Trophoblast cell (in vitro differentiated cells and primary cell): Measurements from ENCODE around the gene OGA.
A peak's percentile ranks its signal among the peaks of the same experiment; 100 is the strongest.

ENCODE experiments used
- DNase-seq, 2 donors: peaks; one replicate each; pipeline ENCODE4 v3.0.0-alpha.2; 2016
- H2AFZ ChIP-seq: 2 replicates; pipeline ENCODE4 v1.6.1; 2013; ENCODE audit warnings: low read length, moderate library complexity, mild to moderate bottlenecking; ENCODE audit not compliant: insufficient read depth, poor library complexity
- H2AK5ac ChIP-seq: 2 replicates; pipeline ENCODE4 v1.6.1; 2013; ENCODE audit warnings: mild to moderate bottlenecking, low read length
- H2BK120ac ChIP-seq: 2 replicates; pipeline ENCODE4 v1.6.1; 2013; ENCODE audit warnings: low read length, mild to moderate bottlenecking, moderate library complexity; ENCODE audit not compliant: insufficient read depth, poor library complexity
- H2BK12ac ChIP-seq: 2 replicates; pipeline ENCODE4 v1.6.1; 2013; ENCODE audit warnings: mild to moderate bottlenecking, low read length, moderate library complexity
- H2BK5ac ChIP-seq: 2 replicates; pipeline ENCODE4 v1.6.1; 2013; ENCODE audit warnings: low read length, low read depth, moderate library complexity, mild to moderate bottlenecking; ENCODE audit not compliant: poor library complexity
- H3K14ac ChIP-seq: 2 replicates; pipeline ENCODE4 v1.6.1; 2013; ENCODE audit warnings: mild to moderate bottlenecking, low read length
- H3K18ac ChIP-seq: 2 replicates; pipeline ENCODE4 v1.6.1; 2013; ENCODE audit warnings: mild to moderate bottlenecking, low read length
- H3K23ac ChIP-seq: 2 replicates; pipeline ENCODE4 v1.6.1; 2013; ENCODE audit warnings: low read length
- H3K27ac ChIP-seq: 2 replicates; pipeline ENCODE4 v1.5.1; 2013; ENCODE audit warnings: low read depth, mild to moderate bottlenecking, inconsistent platforms, low read length, moderate library complexity
- H3K27me3 ChIP-seq: 2 replicates; pipeline ENCODE4 v1.6.1; 2013; ENCODE audit warnings: inconsistent platforms, mild to moderate bottlenecking, low read length, moderate library complexity; ENCODE audit not compliant: insufficient read depth
- H3K36me3 ChIP-seq, 2 experiments: 1 replicate in 1 of 2; 2 replicates in 1 of 2; pipeline ENCODE4 v1.6.1; 2013; ENCODE audit warnings: low read length in 2 of 2, mild to moderate bottlenecking in 2 of 2, moderate library complexity in 1 of 2; ENCODE audit not compliant: insufficient read depth in 2 of 2, control insufficient read depth in 1 of 2
- H3K4ac ChIP-seq: 2 replicates; pipeline ENCODE4 v1.6.1; 2013; ENCODE audit warnings: low read depth, mild to moderate bottlenecking, low read length, moderate library complexity
- H3K4me1 ChIP-seq, 2 experiments: 1 replicate in 1 of 2; 2 replicates in 1 of 2; pipeline ENCODE4 v1.6.1; 2013; ENCODE audit warnings: low read length in 2 of 2, mild to moderate bottlenecking in 2 of 2, moderate library complexity in 1 of 2; ENCODE audit not compliant: insufficient read depth in 2 of 2, control insufficient read depth in 1 of 2
- H3K4me2 ChIP-seq: 2 replicates; pipeline ENCODE4 v1.6.1; 2013; ENCODE audit warnings: inconsistent platforms, mild to moderate bottlenecking, low read length, moderate library complexity
- H3K4me3 ChIP-seq: 2 replicates; pipeline ENCODE4 v1.5.1; 2013; ENCODE audit warnings: mild to moderate bottlenecking, low read depth, low read length, inconsistent platforms
- H3K79me1 ChIP-seq: one replicate; pipeline ENCODE4 v1.6.1; 2013; ENCODE audit warnings: low read length
- H3K79me2 ChIP-seq: 2 replicates; pipeline ENCODE4 v1.6.1; 2013; ENCODE audit warnings: low read length, mild to moderate bottlenecking; ENCODE audit not compliant: control insufficient read depth, insufficient read depth, poor library complexity
- H3K9ac ChIP-seq: 2 replicates; pipeline ENCODE4 v1.6.1; 2013; ENCODE audit warnings: mild to moderate bottlenecking, low read length
- H3K9me3 ChIP-seq: 2 replicates; pipeline ENCODE4 v1.6.1; 2013; ENCODE audit warnings: low read depth, mild to moderate bottlenecking, control low read depth, inconsistent platforms, low read length; ENCODE audit not compliant: insufficient read depth
- H4K12ac ChIP-seq: 2 replicates; pipeline ENCODE4 v1.6.1; 2013; ENCODE audit warnings: low read depth, mild to moderate bottlenecking, low read length, moderate library complexity
- H4K8ac ChIP-seq: 2 replicates; pipeline ENCODE4 v1.6.1; 2013; ENCODE audit warnings: low read depth, mild to moderate bottlenecking, low read length, moderate library complexity
- H4K91ac ChIP-seq: one replicate; pipeline ENCODE4 v1.6.1; 2013; ENCODE audit warnings: low read depth, mild to moderate bottlenecking, low read length, moderate library complexity
- WGBS: extraction: QIAGEN DNeasy Blood & Tissue Kit; methylation state at CpG from one replicate; pipeline ENCODE4 v1.1.7; 2013; ENCODE audit warnings: missing lambda C conversion rate; ENCODE audit not compliant: insufficient read length, insufficient coverage; ENCODE audit errors: extremely low coverage; 5-methylcytosine and 5-hydroxymethylcytosine counted together

OGA gene

GRCh38 chr10:101841826-101842225 lies 23.6 kb upstream of the OGA start:
- DNase-seq: no peak
- no peak overlapping the region for H4K8ac ChIP-seq
- H4K91ac ChIP-seq: no peak overlapping the region
- H2AFZ ChIP-seq: no peak overlapping the region
- H3K9ac ChIP-seq: no peak overlapping the region
- no peak overlapping the region for H4K12ac ChIP-seq
- no peak overlapping the region for H3K4me3 ChIP-seq
- H3K79me2 ChIP-seq: no peaks in the 10 kb centered on the region
- H3K4me2 ChIP-seq: no peak overlapping the region
- H3K27ac ChIP-seq: no peak overlapping the region
- no peaks in the 10 kb centered on the region for H3K36me3 ChIP-seq
- no peaks in the 10 kb centered on the region for H3K79me1 ChIP-seq
- H3K14ac ChIP-seq: no peak overlapping the region
- H2BK5ac ChIP-seq: no peak overlapping the region
- H3K4me1 ChIP-seq: peaks cover 3 to 6% of the 10 kb centered on the region in 2 experiments
- H3K23ac ChIP-seq: no peak overlapping the region
- H3K9me3 ChIP-seq: no peaks in the 10 kb centered on the region
- no peak overlapping the region for H2BK120ac ChIP-seq
- H3K18ac ChIP-seq: no peak overlapping the region
- no peak overlapping the region for H3K4ac ChIP-seq
- no peak overlapping the region for H2AK5ac ChIP-seq
- H3K27me3 ChIP-seq: peaks cover 6% of the 10 kb centered on the region
- H2BK12ac ChIP-seq: no peak overlapping the region

DNA sequence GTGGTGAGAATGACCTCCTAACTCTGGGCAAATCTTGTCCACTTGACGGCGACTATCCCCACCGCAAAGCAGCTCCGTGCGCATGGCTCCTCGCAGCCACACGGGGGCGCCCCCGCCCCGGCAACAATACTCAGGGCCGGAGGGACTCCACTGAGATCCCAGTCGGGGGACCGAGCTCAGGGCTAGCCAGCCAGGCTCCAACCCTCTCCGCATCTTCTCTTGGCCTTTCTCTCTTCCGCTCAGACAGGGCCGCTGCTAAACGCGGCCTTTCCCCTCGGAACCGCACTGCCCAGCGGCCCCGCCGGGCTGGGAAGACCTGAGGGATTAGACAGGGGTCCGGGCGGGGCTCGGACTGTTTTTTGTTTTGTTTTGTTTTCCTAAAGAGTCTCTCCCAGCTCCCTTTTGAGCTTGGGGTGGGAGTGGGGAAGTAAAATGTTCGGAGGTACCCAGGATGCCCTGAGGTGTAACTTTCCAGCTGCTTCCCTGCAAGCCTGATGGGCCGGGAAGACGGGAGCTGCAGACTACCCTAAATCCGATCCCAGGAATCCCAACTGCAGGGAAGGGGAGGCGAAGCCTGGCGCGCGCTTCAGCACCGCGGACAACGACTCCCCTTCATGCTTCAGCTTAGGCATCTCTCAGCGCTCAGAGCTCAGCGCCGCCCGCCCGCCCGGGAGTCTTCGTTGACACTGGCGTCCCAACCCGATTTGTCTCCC lies 22.7 kb upstream of the OGA start:
- Histone ChIP-seq H3K79me2 (no peaks in the 10 kb centered on the region), H3K27ac (no peak overlapping the region), H4K91ac (no peak overlapping the region), H3K9me3 (no peaks in the 10 kb centered on the region), H3K4ac (no peak overlapping the region), H3K23ac (no peak overlapping the region), H3K4me3 (no peak overlapping the region), H3K18ac (no peak overlapping the region), H3K9ac (no peak overlapping the region), H2BK12ac (no peak overlapping the region), H4K12ac (no peak overlapping the region), H2BK5ac (no peak overlapping the region), H2AFZ (no peak overlapping the region), H3K36me3 (no peaks in the 10 kb centered on the region), H4K8ac (no peak overlapping the region), H3K79me1 (no peaks in the 10 kb centered on the region), H2BK120ac (no peak overlapping the region), H3K27me3 (peaks cover 6% of the 10 kb centered on the region), H3K4me1 (peaks cover 3 to 6% of the 10 kb centered on the region in 2 experiments), H3K14ac (no peak overlapping the region), H3K4me2 (peak overlapping the region; percentile 71), H2AK5ac (no peak overlapping the region)
- WGBS: no CpG with 5 or more reads among the region's 46 CpGs
- peak; percentile 90 to 95 for DNase-seq

GRCh38 chr10:101840102-101840684 lies 21.9 kb upstream of the OGA start:
- no peak overlapping the region for H2AK5ac ChIP-seq
- no peak overlapping the region for H4K12ac ChIP-seq
- no peak overlapping the region for H3K23ac ChIP-seq

GRCh38 chr10:101839416-101840063 lies 21.3 kb upstream of the OGA start:
- no peak overlapping the region for H3K14ac ChIP-seq
- H4K12ac ChIP-seq: no peak overlapping the region
- no peak overlapping the region for H3K18ac ChIP-seq
- no peaks in the 10 kb centered on the region for H3K36me3 ChIP-seq
- no peak overlapping the region for H2BK12ac ChIP-seq
- no peak overlapping the region for H2BK120ac ChIP-seq
- H2AK5ac ChIP-seq: no peak overlapping the region
- H2BK5ac ChIP-seq: no peak overlapping the region
- H3K79me1 ChIP-seq: no peaks in the 10 kb centered on the region
- peak; percentile 35 to 76 for DNase-seq
- no peak overlapping the region for H2AFZ ChIP-seq
- no CpG with 5 or more reads among the region's 36 CpGs for WGBS
- H4K91ac ChIP-seq: no peak overlapping the region
- H3K9ac ChIP-seq: no peak overlapping the region
- no peak overlapping the region for H3K4me3 ChIP-seq
- H3K4ac ChIP-seq: no peak overlapping the region
- H4K8ac ChIP-seq: no peak overlapping the region
- H3K27ac ChIP-seq: no peak overlapping the region
- no peaks in the 10 kb centered on the region for H3K79me2 ChIP-seq
- H3K9me3 ChIP-seq: no peaks in the 10 kb centered on the region
- peak overlapping the region; percentile 62 for H3K4me2 ChIP-seq
- H3K23ac ChIP-seq: no peak overlapping the region
- H3K27me3 ChIP-seq: peaks cover 6% of the 10 kb centered on the region
- H3K4me1 ChIP-seq: peaks cover 3 to 6% of the 10 kb centered on the region in 2 experiments

More at GRCh38 chr10:101840102-101840684, 21.9 kb upstream of the OGA start:
- Histone ChIP-seq H2BK12ac (no peak overlapping the region), H3K36me3 (no peaks in the 10 kb centered on the region), H3K4ac (no peak overlapping the region), H4K8ac (no peak overlapping the region), H3K4me3 (no peak overlapping the region), H3K4me2 (peak overlapping the region; percentile 62), H4K91ac (no peak overlapping the region), H3K4me1 (peaks cover 3 to 6% of the 10 kb centered on the region in 2 experiments), H3K79me2 (no peaks in the 10 kb centered on the region), H3K18ac (no peak overlapping the region), H2BK5ac (no peak overlapping the region), H3K27ac (no peak overlapping the region), H2BK120ac (no peak overlapping the region), H3K79me1 (no peaks in the 10 kb centered on the region), H3K9me3 (no peaks in the 10 kb centered on the region), H2AFZ (no peak overlapping the region), H3K27me3 (peaks cover 6% of the 10 kb centered on the region), H3K9ac (no peak overlapping the region), H3K14ac (no peak overlapping the region)
- no peak for DNase-seq
- no CpG with 5 or more reads among the region's 19 CpGs for WGBS
